GM19193 (cell line): Measurements from ENCODE around the gene FAM110C.

Source experiments
- POLR2A ChIP-seq: IDR thresholded peaks from 4 replicates; pipeline ENCODE4 v1.6.1; 2011; ENCODE audit not compliant: insufficient read depth, insufficient read length; ENCODE audit errors: extremely low read depth

Gene FAM110C

GRCh38 chr2:46471-47345, at the start of gene FAM110C:
TSS of gene FAM110C (minus strand) at chr2:46505. CDS start at chr2:46385, 120 bp downstream.
- TF ChIP-seq POLR2A: no peak

- no peak for TF ChIP-seq POLR2A
Observed at GRCh38 chr2:92326-92725, 46.0 kb upstream of the FAM110C start.

- no peak for TF ChIP-seq POLR2A
Observed at GRCh38 chr2:90645-91312, 44.5 kb upstream of the FAM110C start.

GRCh38 chr2:85761-86160, 39.5 kb upstream of the FAM110C start:
- TF ChIP-seq POLR2A: no peak

GRCh38 chr2:84121-84520, 37.8 kb upstream of the FAM110C start:
- TF ChIP-seq POLR2A: no peak

- no peak for TF ChIP-seq POLR2A
Observed at GRCh38 chr2:80971-81736, 34.8 kb upstream of the FAM110C start.

GRCh38 chr2:80378-80777, 34.1 kb upstream of the FAM110C start:
- no peak for TF ChIP-seq POLR2A

GRCh38 chr2:71309-72035, 25.2 kb upstream of the FAM110C start:
- TF ChIP-seq POLR2A: no peak

GRCh38 chr2:69366-70344, 23.4 kb upstream of the FAM110C start:
- no peak for TF ChIP-seq POLR2A

GRCh38 chr2:66853-67252, 20.5 kb upstream of the FAM110C start:
- TF ChIP-seq POLR2A: no peak

GRCh38 chr2:65121-65520, 18.8 kb upstream of the FAM110C start:
- no peak for TF ChIP-seq POLR2A

- no peak for TF ChIP-seq POLR2A
Observed at GRCh38 chr2:55587-56448, 9.5 kb upstream of the FAM110C start.

- no peak for TF ChIP-seq POLR2A
Observed at GRCh38 chr2:51613-52012, 5.3 kb upstream of the FAM110C start.
